Fibroblast of peridontal ligament (primary cell): ENCODE measurements around the gene NRARP.

ENCODE experiments used
- DNase-seq: peaks from one replicate; pipeline ENCODE4 v3.0.0-alpha.2; 2010; ENCODE audit errors: extremely low read depth

The NRARP gene

GRCh38 chr9:137262173-137262908 lies 39.7 kb downstream of the NRARP start:
- peak; percentile 52 for DNase-seq

- no peak for DNase-seq
These were observed 45.2 kb downstream of the NRARP start for GRCh38 chr9:137256856-137257255.

- no peak for DNase-seq
These were observed 45.7 kb downstream of the NRARP start for GRCh38 chr9:137256362-137256761.

- peak; percentile 9 for DNase-seq
These were observed 46.5 kb downstream of the NRARP start for GRCh38 chr9:137255448-137256114.

- DNase-seq = peak; percentile 82
These were observed 47.2 kb downstream of the NRARP start, which contains the start of gene NELFB for GRCh38 chr9:137254624-137255447. NELFB (plus strand) TSS chr9:137255327.

- DNase-seq = peak; percentile 6
These were observed 48.1 kb downstream of the NRARP start for GRCh38 chr9:137253717-137254623.

- DNase-seq = no peak
These were observed 49.2 kb downstream of the NRARP start for GRCh38 chr9:137252555-137253506.

- DNase-seq = no peak
These were observed 50.4 kb downstream of the NRARP start for GRCh38 chr9:137251490-137252268.

- DNase-seq = no peak
These were observed 50.9 kb downstream of the NRARP start, which contains the start of gene STPG3 for GRCh38 chr9:137251194-137251461. STPG3 (plus strand) TSS chr9:137251286; CDS start chr9:137251287, 1 bp downstream.

- DNase-seq = no peak
These were observed 51.5 kb downstream of the NRARP start for GRCh38 chr9:137250329-137251193.
